Measurements from ENCODE around the gene CPNE5. TPM values are rescaled to one million over a fixed set of nuclear protein-coding genes. Genes with fewer than 3 reads are reported as not detected.

The CPNE5 gene
- total RNA-seq, 1 donor = not detected

- no peaks in the 10 kb centered on the region for H3K36me3 ChIP-seq (ENCODE audit: insufficient read depth, low read length)
- TF ChIP-seq, protein P1, sequence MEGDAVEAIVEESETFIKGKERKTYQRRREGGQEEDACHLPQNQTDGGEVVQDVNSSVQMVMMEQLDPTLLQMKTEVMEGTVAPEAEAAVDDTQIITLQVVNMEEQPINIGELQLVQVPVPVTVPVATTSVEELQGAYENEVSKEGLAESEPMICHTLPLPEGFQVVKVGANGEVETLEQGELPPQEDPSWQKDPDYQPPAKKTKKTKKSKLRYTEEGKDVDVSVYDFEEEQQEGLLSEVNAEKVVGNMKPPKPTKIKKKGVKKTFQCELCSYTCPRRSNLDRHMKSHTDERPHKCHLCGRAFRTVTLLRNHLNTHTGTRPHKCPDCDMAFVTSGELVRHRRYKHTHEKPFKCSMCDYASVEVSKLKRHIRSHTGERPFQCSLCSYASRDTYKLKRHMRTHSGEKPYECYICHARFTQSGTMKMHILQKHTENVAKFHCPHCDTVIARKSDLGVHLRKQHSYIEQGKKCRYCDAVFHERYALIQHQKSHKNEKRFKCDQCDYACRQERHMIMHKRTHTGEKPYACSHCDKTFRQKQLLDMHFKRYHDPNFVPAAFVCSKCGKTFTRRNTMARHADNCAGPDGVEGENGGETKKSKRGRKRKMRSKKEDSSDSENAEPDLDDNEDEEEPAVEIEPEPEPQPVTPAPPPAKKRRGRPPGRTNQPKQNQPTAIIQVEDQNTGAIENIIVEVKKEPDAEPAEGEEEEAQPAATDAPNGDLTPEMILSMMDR (IDR thresholded peaks at IDR 0.05; ENCODE audit: extremely low read depth, low read depth, low read length) = no peak
- H3K4me1 ChIP-seq (ENCODE audit: insufficient read depth, low read length) = no peaks in the 10 kb centered on the region
- H3K27me3 ChIP-seq (ENCODE audit: insufficient read depth, low read length) = no peaks in the 10 kb centered on the region
- no peaks in the 10 kb centered on the region for H4K20me1 ChIP-seq (ENCODE audit: insufficient read depth, low read length)
- H3K79me2 ChIP-seq (ENCODE audit: insufficient read depth, low read length) = no peaks in the 10 kb centered on the region
- no peak overlapping the region for H3K4me3 ChIP-seq (ENCODE audit: insufficient read depth, low read length)
- H3K4me2 ChIP-seq (ENCODE audit: insufficient read depth, low read length) = no peak overlapping the region
- no peaks in the 10 kb centered on the region for H3K9me3 ChIP-seq (ENCODE audit: low read depth, low read length)
- peak; percentile 41 for DNase-seq (ENCODE audit: insufficient read length, low spot score, missing footprints)
- H3K27ac ChIP-seq (ENCODE audit: low read depth, low read length) = no peak overlapping the region
- H2AFZ ChIP-seq (ENCODE audit: low read length) = no peak overlapping the region
Observed at GRCh38 chr6:36820700-36821580, 18.3 kb downstream of the CPNE5 start.

DNA sequence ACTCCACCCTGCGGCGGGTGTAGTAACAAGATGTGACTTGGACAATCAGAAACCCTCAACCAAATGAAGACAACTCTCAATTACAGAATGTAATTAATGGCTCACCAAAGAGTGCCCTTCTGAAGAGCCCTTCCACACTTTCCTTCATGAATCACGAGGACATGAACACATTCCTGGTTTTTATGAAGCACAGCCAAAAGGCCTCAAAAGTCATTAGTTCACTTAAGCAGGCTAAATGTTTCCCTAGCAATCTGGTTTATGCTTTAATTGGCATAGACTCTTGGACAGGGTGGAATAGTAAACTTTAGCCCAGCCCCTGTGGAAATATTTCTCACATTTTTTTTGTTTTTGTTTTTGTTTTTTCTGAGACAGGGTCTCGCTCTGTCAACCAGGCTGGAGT is 20.5 kb downstream of the CPNE5 start:
- no peak overlapping the region for H3K4me3 ChIP-seq (ENCODE audit: insufficient read depth, low read length)
- no peaks in the 10 kb centered on the region for H3K36me3 ChIP-seq (ENCODE audit: insufficient read depth, low read length)
- no peaks in the 10 kb centered on the region for H3K4me1 ChIP-seq (ENCODE audit: insufficient read depth, low read length)
- no peaks in the 10 kb centered on the region for H3K79me2 ChIP-seq (ENCODE audit: insufficient read depth, low read length)
- peak; percentile 22 for DNase-seq (ENCODE audit: insufficient read length, low spot score, missing footprints)
- no peaks in the 10 kb centered on the region for H4K20me1 ChIP-seq (ENCODE audit: insufficient read depth, low read length)
- no peak overlapping the region for H2AFZ ChIP-seq (ENCODE audit: low read length)
- no peaks in the 10 kb centered on the region for H3K27me3 ChIP-seq (ENCODE audit: insufficient read depth, low read length)
- H3K27ac ChIP-seq (ENCODE audit: low read depth, low read length) = no peak overlapping the region
- H3K9me3 ChIP-seq (ENCODE audit: low read depth, low read length) = no peaks in the 10 kb centered on the region
- TF ChIP-seq, protein P1 (IDR thresholded peaks at IDR 0.05; ENCODE audit: extremely low read depth, low read depth, low read length) = no peak
- H3K4me2 ChIP-seq (ENCODE audit: insufficient read depth, low read length) = no peak overlapping the region

- H2AFZ ChIP-seq (ENCODE audit: low read length) = no peak overlapping the region
- no peaks in the 10 kb centered on the region for H3K4me1 ChIP-seq (ENCODE audit: insufficient read depth, low read length)
- no peak for DNase-seq (ENCODE audit: insufficient read length, low spot score, missing footprints)
- no peaks in the 10 kb centered on the region for H3K36me3 ChIP-seq (ENCODE audit: insufficient read depth, low read length)
- H3K4me3 ChIP-seq (ENCODE audit: insufficient read depth, low read length) = no peak overlapping the region
- no peak overlapping the region for H3K27ac ChIP-seq (ENCODE audit: low read depth, low read length)
- H4K20me1 ChIP-seq (ENCODE audit: insufficient read depth, low read length) = no peaks in the 10 kb centered on the region
- H3K9me3 ChIP-seq (ENCODE audit: low read depth, low read length) = no peaks in the 10 kb centered on the region
- H3K79me2 ChIP-seq (ENCODE audit: insufficient read depth, low read length) = no peaks in the 10 kb centered on the region
- TF ChIP-seq, protein P1 (IDR thresholded peaks at IDR 0.05; ENCODE audit: extremely low read depth, low read depth, low read length) = no peak
- H3K4me2 ChIP-seq (ENCODE audit: insufficient read depth, low read length) = no peak overlapping the region
- no peaks in the 10 kb centered on the region for H3K27me3 ChIP-seq (ENCODE audit: insufficient read depth, low read length)
Observed at GRCh38 chr6:36817847-36818246, 21.4 kb downstream of the CPNE5 start.

DNA sequence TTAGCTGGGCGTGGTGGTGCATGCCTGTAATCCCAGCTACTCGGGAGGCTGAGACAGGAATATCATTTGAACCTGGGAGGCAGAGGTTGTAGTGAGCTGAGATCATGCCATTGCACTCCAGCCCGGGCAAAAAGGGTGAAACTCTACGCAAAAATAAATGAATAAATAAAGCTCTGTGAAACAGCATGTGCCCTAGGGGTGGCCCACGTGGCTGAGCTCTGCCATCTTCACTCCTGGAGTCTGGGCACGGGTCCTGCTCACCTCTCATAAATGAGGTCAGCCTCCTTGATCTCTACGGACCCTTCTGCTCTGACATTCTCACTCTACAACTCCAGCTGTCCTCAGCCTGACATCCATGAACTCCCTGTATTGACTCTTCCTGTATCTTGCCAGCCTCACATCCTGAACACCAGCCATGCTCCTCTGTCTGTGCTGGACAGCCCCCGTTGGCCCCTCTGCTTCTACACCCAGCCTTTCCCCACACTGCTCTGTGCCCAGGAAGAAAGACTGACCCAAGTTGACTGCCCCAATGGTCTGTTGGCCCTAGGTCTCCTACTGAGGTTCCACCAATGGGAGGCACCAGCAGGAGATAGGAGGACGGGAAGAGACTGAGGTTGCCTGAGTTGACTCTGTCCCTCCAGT is 21.9 kb downstream of the CPNE5 start:
- TF ChIP-seq, protein P1 (IDR thresholded peaks at IDR 0.05; ENCODE audit: extremely low read depth, low read depth, low read length) = no peak
- Histone ChIP-seq H3K4me2 (ENCODE audit: insufficient read depth, low read length) (no peak overlapping the region), H3K4me1 (ENCODE audit: insufficient read depth, low read length) (no peaks in the 10 kb centered on the region), H3K36me3 (ENCODE audit: insufficient read depth, low read length) (no peaks in the 10 kb centered on the region), H4K20me1 (ENCODE audit: insufficient read depth, low read length) (no peaks in the 10 kb centered on the region), H3K27ac (ENCODE audit: low read depth, low read length) (no peak overlapping the region), H3K27me3 (ENCODE audit: insufficient read depth, low read length) (peaks cover under 1% of the 10 kb centered on the region), H2AFZ (ENCODE audit: low read length) (no peak overlapping the region), H3K4me3 (ENCODE audit: insufficient read depth, low read length) (no peak overlapping the region), H3K79me2 (ENCODE audit: insufficient read depth, low read length) (no peaks in the 10 kb centered on the region), H3K9me3 (ENCODE audit: low read depth, low read length) (no peaks in the 10 kb centered on the region)
- DNase-seq (ENCODE audit: insufficient read length, low spot score, missing footprints) = peak; percentile 14
